H1 (cell line): Measurements from ENCODE around the gene MARK1. TPM values are rescaled to one million over a fixed set of nuclear protein-coding genes. Genes with fewer than 3 reads are reported as not detected.

Source experiments
- CTCF ChIA-PET: fragments of 300-600 bp; sonication (Branson Sonifier 250); formaldehyde crosslinking; loops from one replicate; lab custom pipeline; 2021; ENCODE audit not compliant: partially characterized antibody; lab: Charles Lee
- POLR2A ChIA-PET: fragments of 300-600 bp; sonication (Branson Sonifier 250); formaldehyde crosslinking; loops from one replicate; lab custom pipeline; 2021; ENCODE audit warnings: inconsistent platforms; ENCODE audit not compliant: partially characterized antibody; lab: Charles Lee
- DNase-seq, 2 experiments: peaks; one replicate each; pipeline versions ENCODE4 v3.0.0 to v3.0.0-alpha.2; 2010 to 2022; ENCODE audit warnings: low spot score in 2 of 2, low read depth in 1 of 2, mixed read lengths in 1 of 2
- FAIRE-seq: peaks from 2 replicates; lab custom pipeline; 2011; peaks lifted over from hg19 to GRCh38; lab: Jason Lieb, UNC
- H2AFZ ChIP-seq: 2 replicates; pipeline ENCODE4 v1.8.1; 2012; ENCODE audit warnings: low read length, inconsistent platforms
- H2AK5ac ChIP-seq: 2 replicates; pipeline ENCODE4 v1.6.1; 2013; ENCODE audit warnings: low read depth, low read length
- H2BK120ac ChIP-seq: replicated peaks from 2 replicates; pipeline ENCODE3; 2013; ENCODE audit warnings: low read depth, low read length, inconsistent platforms
- H2BK12ac ChIP-seq: 2 replicates; pipeline ENCODE4 v1.6.1; 2013; ENCODE audit warnings: low read depth, low read length
- H2BK15ac ChIP-seq: 2 replicates; pipeline ENCODE4 v1.6.1; 2013; ENCODE audit warnings: low read length
- H2BK20ac ChIP-seq: 2 replicates; pipeline ENCODE4 v1.6.1; 2013; ENCODE audit warnings: low read length
- H2BK5ac ChIP-seq: 2 replicates; pipeline ENCODE4 v1.6.1; 2013; ENCODE audit warnings: low read depth, low read length
- H3K14ac ChIP-seq: 2 replicates; pipeline ENCODE4 v1.6.1; 2013; ENCODE audit warnings: inconsistent platforms; ENCODE audit not compliant: insufficient read length
- H3K18ac ChIP-seq: 2 replicates; pipeline ENCODE4 v1.6.1; 2013; ENCODE audit warnings: low read length; ENCODE audit errors: extremely low read depth
- H3K23ac ChIP-seq: 2 replicates; pipeline ENCODE4 v1.6.1; 2013; ENCODE audit warnings: inconsistent platforms; ENCODE audit not compliant: insufficient read length
- H3K23me2 ChIP-seq: 2 replicates; pipeline ENCODE4 v1.6.1; 2013; ENCODE audit warnings: low read depth, low read length
- H3K27ac ChIP-seq: 2 replicates; pipeline ENCODE4 v1.6.1; 2011; ENCODE audit warnings: low read depth, low read length, inconsistent platforms
- H3K27me3 ChIP-seq, 4 experiments: replicated peaks in 1 of 4; 1 replicate in 1 of 4; 2 replicates in 3 of 4; pipeline versions ENCODE4 v1.6.1 to v1.8.1; 2011 to 2013; ENCODE audit warnings: low read length in 3 of 4, mild to moderate bottlenecking in 3 of 4, inconsistent platforms in 2 of 4, mixed read lengths in 2 of 4, moderate library complexity in 1 of 4; ENCODE audit not compliant: control insufficient read depth in 3 of 4, insufficient read depth in 3 of 4; ENCODE audit errors: extremely low read depth in 1 of 4
- H3K36me3 ChIP-seq, 4 experiments: 2 replicates each; pipeline versions ENCODE4 v1.6.1 to v1.8.1; 2011 to 2013; ENCODE audit warnings: mild to moderate bottlenecking in 4 of 4, low read length in 3 of 4, moderate library complexity in 2 of 4, control low read depth in 1 of 4, inconsistent platforms in 1 of 4; ENCODE audit not compliant: insufficient read depth in 4 of 4, control insufficient read depth in 2 of 4
- H3K4ac ChIP-seq: replicated peaks from 2 replicates; pipeline ENCODE3; 2013; ENCODE audit warnings: low read length, low read depth, mixed read lengths, inconsistent platforms; ENCODE audit not compliant: insufficient read length
- H3K4me1 ChIP-seq, 4 experiments: replicated peaks in 1 of 4; 1 replicate in 1 of 4; 2 replicates in 3 of 4; pipeline versions ENCODE4 v1.6.1 to v1.8.1; 2011 to 2013; ENCODE audit warnings: low read length in 3 of 4, inconsistent platforms in 2 of 4, mixed read lengths in 1 of 4; ENCODE audit not compliant: insufficient read depth in 4 of 4, control insufficient read depth in 3 of 4
- H3K4me2 ChIP-seq, 2 experiments: 2 replicates each; pipeline versions ENCODE4 v1.6.1 to v1.8.1; 2011 to 2013; ENCODE audit warnings: low read depth in 2 of 2, low read length in 2 of 2, control low read depth in 1 of 2, inconsistent platforms in 1 of 2, mild to moderate bottlenecking in 1 of 2; ENCODE audit not compliant: insufficient read depth in 1 of 2
- H3K4me3 ChIP-seq, 4 experiments: fragments of 200-600, 300-600 bp in 1 of 4; sonication (generic), shearing (Covaris generic), sonication (Bioruptor Twin) in 1 of 4; 2 replicates each; pipeline versions ENCODE4 v1.5.1 to v1.8.1; 2011 to 2016; ENCODE audit warnings: low read length in 4 of 4, low read depth in 3 of 4, control low read depth in 2 of 4, inconsistent platforms in 2 of 4, mild to moderate bottlenecking in 2 of 4, mixed read lengths in 1 of 4, moderate library complexity in 1 of 4; ENCODE audit not compliant: insufficient read depth in 2 of 4; ENCODE audit errors: extremely low read depth in 1 of 4
- H3K56ac ChIP-seq: replicated peaks from 2 replicates; pipeline ENCODE3; 2013; ENCODE audit warnings: low read depth, mild to moderate bottlenecking, mixed read lengths, low read length, inconsistent platforms; ENCODE audit not compliant: insufficient read length
- H3K79me1 ChIP-seq: 2 replicates; pipeline ENCODE4 v1.6.1; 2013; ENCODE audit warnings: low read depth, low read length, control low read depth
- H3K79me2 ChIP-seq, 2 experiments: 2 replicates each; pipeline versions ENCODE4 v1.6.1 to v1.8.1; 2012 to 2013; ENCODE audit warnings: low read length in 2 of 2, mild to moderate bottlenecking in 2 of 2, inconsistent platforms in 1 of 2; ENCODE audit not compliant: insufficient read depth in 2 of 2, control insufficient read depth in 1 of 2
- H3K9ac ChIP-seq, 4 experiments: replicated peaks in 1 of 4; 1 replicate in 1 of 4; 2 replicates in 3 of 4; pipeline versions ENCODE4 v1.6.1 to v1.8.1; 2011 to 2013; ENCODE audit warnings: low read depth in 3 of 4, low read length in 3 of 4, control low read depth in 2 of 4, mild to moderate bottlenecking in 2 of 4, moderate library complexity in 2 of 4, inconsistent platforms in 1 of 4; ENCODE audit errors: extremely low read depth in 1 of 4
- H3K9me3 ChIP-seq, 2 experiments: 2 replicates each; pipeline versions ENCODE4 v1.6.1 to v1.8.1; 2012 to 2013; ENCODE audit warnings: mild to moderate bottlenecking in 2 of 2, moderate library complexity in 2 of 2, control low read depth in 1 of 2, inconsistent platforms in 1 of 2, low read depth in 1 of 2, low read length in 1 of 2, mixed read lengths in 1 of 2; ENCODE audit not compliant: insufficient read depth in 2 of 2
- H4K20me1 ChIP-seq, 2 experiments: replicated peaks in 1 of 2; 2 replicates each; pipeline versions ENCODE3 to v1.8.1; 2011 to 2013; ENCODE audit warnings: inconsistent platforms in 2 of 2, low read length in 2 of 2, mild to moderate bottlenecking in 1 of 2; ENCODE audit not compliant: insufficient read depth in 2 of 2, control insufficient read depth in 1 of 2
- H4K5ac ChIP-seq: 2 replicates; pipeline ENCODE4 v1.6.1; 2013; ENCODE audit warnings: low read length, low read depth, mixed read lengths, inconsistent platforms; ENCODE audit not compliant: insufficient read length
- H4K8ac ChIP-seq: 2 replicates; pipeline ENCODE4 v1.8.0; 2013; ENCODE audit warnings: mild to moderate bottlenecking, moderate library complexity, low read length, inconsistent platforms; ENCODE audit not compliant: insufficient read depth; ENCODE audit errors: extremely low read depth
- H4K91ac ChIP-seq: replicated peaks from 2 replicates; pipeline ENCODE3; 2013; ENCODE audit warnings: low read length, mixed read lengths, inconsistent platforms; ENCODE audit not compliant: insufficient read length
- BACH1 ChIP-seq: IDR thresholded peaks from 2 replicates; pipeline ENCODE4 v1.6.1; 2012; ENCODE audit warnings: low read length, improper control_type of control experiment
- CEBPB ChIP-seq: IDR thresholded peaks from 2 replicates; pipeline ENCODE4 v1.6.1; 2012; ENCODE audit warnings: low read depth, low read length
- GABPA ChIP-seq: IDR thresholded peaks from 2 replicates; pipeline ENCODE4 v1.6.1; 2011; ENCODE audit warnings: mild to moderate bottlenecking, low read length, moderate library complexity, borderline replicate concordance; ENCODE audit not compliant: insufficient read depth
- HDAC2 ChIP-seq, 2 experiments: fragments of 300-600 bp in 1 of 2; sonication (generic) in 1 of 2; IDR thresholded peaks; 2 replicates each; pipeline ENCODE4 v1.6.1; 2011 to 2012; ENCODE audit warnings: low read depth in 2 of 2, low read length in 2 of 2, mild to moderate bottlenecking in 2 of 2, moderate library complexity in 2 of 2, borderline replicate concordance in 1 of 2, inconsistent platforms in 1 of 2
- POU5F1 ChIP-seq: IDR thresholded peaks from 2 replicates; pipeline ENCODE4 v1.6.1; 2011; ENCODE audit warnings: low read depth, mild to moderate bottlenecking, low read length, moderate library complexity
- RBBP5 ChIP-seq: IDR thresholded peaks from 2 replicates; pipeline ENCODE4 v1.7.1; 2012; ENCODE audit warnings: low read depth, mild to moderate bottlenecking, inconsistent platforms, low read length, moderate library complexity, borderline replicate concordance
- SIRT6 ChIP-seq: IDR thresholded peaks from one replicate; pipeline ENCODE4 v1.7.1; 2012; ENCODE audit warnings: low read length, inconsistent platforms
- ZNF274 ChIP-seq: IDR thresholded peaks from 2 replicates; pipeline ENCODE4 v1.7.0; 2012; ENCODE audit warnings: low read length, borderline replicate concordance; ENCODE audit errors: extremely low read depth
- WGBS, 2 experiments: shearing (Covaris generic) in 1 of 2; methylation state at CpG; one replicate each; pipeline versions ENCODE4 v1.1.6 to v1.1.7; 2013 to 2015; ENCODE audit warnings: low lambda C conversion rate in 2 of 2, mixed read lengths in 2 of 2, inconsistent platforms in 1 of 2, low coverage in 1 of 2, missing lambda C conversion rate in 1 of 2; ENCODE audit not compliant: insufficient replicate concordance in 2 of 2, insufficient coverage in 1 of 2, insufficient read length in 1 of 2; ENCODE audit errors: extremely low coverage in 1 of 2, missing lambda C conversion rate in 1 of 2; 5-methylcytosine and 5-hydroxymethylcytosine counted together
- polyA plus RNA-seq, 7 experiments: library from polyadenylated mRNA; depleted of rRNA in 3 of 7; stranded (reverse) in 5 of 7; unstranded in 2 of 7; fragments of >200 nt in 5 of 7; fragments of 200-250 nt in 2 of 7; gene quantifications; 1 replicate in 5 of 7; 2 replicates in 1 of 7; 4 replicates in 1 of 7; pipeline versions ENCODE4 v1.2.1 to v1.2.3, GENCODE V29; 2011 to 2013; ENCODE audit warnings: missing spikeins in 2 of 7, mixed read lengths in 2 of 7
- total RNA-seq: library from RNA; stranded (reverse); fragmentation: NEBNext Ultra II Directional; extraction: Animal tissue kit (Norgen Biotek cat#: 25700); gene quantifications from 2 replicates; pipeline ENCODE4 v1.2.1, GENCODE V29; 2021
- TF ChIP-seq, protein P1 (sequence below), 3 experiments: IDR thresholded peaks; 1 replicate in 2 of 3; 2 replicates in 1 of 3; pipeline versions ENCODE4 v1.5.1 to v1.6.1; 2011; ENCODE audit warnings: low read length in 3 of 3, mild to moderate bottlenecking in 3 of 3, inconsistent platforms in 2 of 3, low read depth in 1 of 3, moderate library complexity in 1 of 3; ENCODE audit not compliant: insufficient read depth in 1 of 3; ENCODE audit errors: control extremely low read depth in 1 of 3

MARK1 gene
- total and polyA plus RNA-seq, 2 of the 8 experiments (the other 6 are each of a cell fraction or from before 2014, with no cell fraction given): 5.5 to 20.5 TPM

DNA sequence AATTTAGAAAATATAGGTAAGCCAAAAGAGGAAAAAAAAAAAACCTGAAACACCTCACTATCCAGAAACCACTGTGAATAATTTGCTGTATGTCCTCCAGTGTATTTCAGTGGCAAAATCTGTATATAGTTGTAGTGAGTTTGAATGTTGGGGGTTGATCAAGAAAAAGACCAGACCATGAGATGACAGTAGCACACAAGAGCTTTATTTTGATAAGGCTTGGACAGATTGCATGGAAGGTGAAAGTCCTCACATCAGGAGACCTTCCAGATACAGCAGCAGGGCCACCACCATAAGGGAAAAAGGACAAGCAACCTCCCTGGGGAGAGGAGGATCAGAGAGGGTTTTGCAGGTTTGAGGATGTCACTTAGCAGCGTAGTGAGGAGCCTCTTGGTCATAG, 146.0 kb downstream of the MARK1 start:
- H4K91ac ChIP-seq: no peak overlapping the region
- no peaks in the 10 kb centered on the region for H3K27me3 ChIP-seq
- H3K79me2 ChIP-seq: no peaks in the 10 kb centered on the region
- POLR2A ChIA-PET: no interaction called here
- H3K56ac ChIP-seq: no peak overlapping the region
- H3K27ac ChIP-seq: no peak overlapping the region
- H2BK15ac ChIP-seq: no peak overlapping the region
- CTCF ChIA-PET: interaction anchor here (0.6 to 3.4 kb wide), 5 partner anchors 37 to 596 kb away, joined by 3 to 11 read pairs (median 3); no protein-coding TSS in a partner anchor
- no peak for FAIRE-seq
- H2BK20ac ChIP-seq: no peak overlapping the region
- no peaks in the 10 kb centered on the region for H3K9me3 ChIP-seq
- TF ChIP-seq GABPA: no peak
- no peak for TF ChIP-seq POU5F1
- TF ChIP-seq ZNF274: no peak
- TF ChIP-seq, protein P1, sequence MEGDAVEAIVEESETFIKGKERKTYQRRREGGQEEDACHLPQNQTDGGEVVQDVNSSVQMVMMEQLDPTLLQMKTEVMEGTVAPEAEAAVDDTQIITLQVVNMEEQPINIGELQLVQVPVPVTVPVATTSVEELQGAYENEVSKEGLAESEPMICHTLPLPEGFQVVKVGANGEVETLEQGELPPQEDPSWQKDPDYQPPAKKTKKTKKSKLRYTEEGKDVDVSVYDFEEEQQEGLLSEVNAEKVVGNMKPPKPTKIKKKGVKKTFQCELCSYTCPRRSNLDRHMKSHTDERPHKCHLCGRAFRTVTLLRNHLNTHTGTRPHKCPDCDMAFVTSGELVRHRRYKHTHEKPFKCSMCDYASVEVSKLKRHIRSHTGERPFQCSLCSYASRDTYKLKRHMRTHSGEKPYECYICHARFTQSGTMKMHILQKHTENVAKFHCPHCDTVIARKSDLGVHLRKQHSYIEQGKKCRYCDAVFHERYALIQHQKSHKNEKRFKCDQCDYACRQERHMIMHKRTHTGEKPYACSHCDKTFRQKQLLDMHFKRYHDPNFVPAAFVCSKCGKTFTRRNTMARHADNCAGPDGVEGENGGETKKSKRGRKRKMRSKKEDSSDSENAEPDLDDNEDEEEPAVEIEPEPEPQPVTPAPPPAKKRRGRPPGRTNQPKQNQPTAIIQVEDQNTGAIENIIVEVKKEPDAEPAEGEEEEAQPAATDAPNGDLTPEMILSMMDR (IDR thresholded peaks at IDR 0.05; ENCODE audit: control extremely low read depth in 1 of 3, insufficient read depth in 1 of 3, low read depth in 1 of 3, low read length in 3 of 3): no peak
- TF ChIP-seq CEBPB: no peak
- no peak for TF ChIP-seq BACH1
- TF ChIP-seq HDAC2 (IDR thresholded peaks at IDR 0.05; ENCODE audit: borderline replicate concordance in 1 of 2, low read depth in 2 of 2, low read length in 2 of 2): no peak
- no peak for TF ChIP-seq RBBP5
- TF ChIP-seq SIRT6: no peak
- H3K4me3 ChIP-seq: no peak overlapping the region
- H3K14ac ChIP-seq: no peak overlapping the region
- H3K4me1 ChIP-seq: no peaks in the 10 kb centered on the region
- H2BK12ac ChIP-seq: no peak overlapping the region
- H3K4me2 ChIP-seq: no peak overlapping the region
- no peak overlapping the region for H3K18ac ChIP-seq
- H3K23ac ChIP-seq: no peak overlapping the region
- 100% methylated on average over 1 of the region's 1 CpG; no CpG with 5 or more reads in 1 of the 2 experiments for WGBS, 2 experiments
- H3K79me1 ChIP-seq: no peaks in the 10 kb centered on the region
- no peak overlapping the region for H2BK5ac ChIP-seq
- no peaks in the 10 kb centered on the region for H3K23me2 ChIP-seq
- H2BK120ac ChIP-seq: no peak overlapping the region
- H2AFZ ChIP-seq: no peak overlapping the region
- no peaks in the 10 kb centered on the region for H3K36me3 ChIP-seq
- no peak overlapping the region for H4K8ac ChIP-seq
- no peak overlapping the region for H4K5ac ChIP-seq
- no peak overlapping the region for H2AK5ac ChIP-seq
- H3K9ac ChIP-seq: no peak overlapping the region
- no peak overlapping the region for H3K4ac ChIP-seq
- no peaks in the 10 kb centered on the region for H4K20me1 ChIP-seq
- no peak for DNase-seq
